Measurements from ENCODE around the gene ZNF683.
"Not testable (repeated sequence)": the region's sequence is repeated elsewhere in the genome, so short reads cannot be mapped to it uniquely, and the experiment has no call there.

The ZNF683 gene

GRCh38 chr1:26384076-26384475, 11.5 kb upstream of the ZNF683 start:
- no peak for DNase-seq

GRCh38 chr1:26378879-26379251, 6.3 kb upstream of the ZNF683 start:
- DNase-seq: no peak

GRCh38 chr1:26378088-26378878, 5.7 kb upstream of the ZNF683 start:
- DNase-seq: peak; percentile 81

- DNase-seq: no peak
These were observed 3.5 kb upstream of the ZNF683 start for GRCh38 chr1:26376050-26376449.

- DNase-seq: no peak
These were observed 2.5 kb upstream of the ZNF683 start for GRCh38 chr1:26375081-26375480.

GRCh38 chr1:26374361-26374760, 1.8 kb upstream of the ZNF683 start:
- DNase-seq: not testable (repeated sequence)

GRCh38 chr1:26373789-26374188, 1.2 kb upstream of the ZNF683 start:
- DNase-seq: no peak

- peak; percentile 9 for DNase-seq
These were observed 731 bp upstream of the ZNF683 start for GRCh38 chr1:26373281-26373680.

GRCh38 chr1:26372039-26372438, 511 bp downstream of the ZNF683 start:
- DNase-seq: no peak

GRCh38 chr1:26370591-26371382, 1.8 kb downstream of the ZNF683 start:
- no peak for DNase-seq

GRCh38 chr1:26368486-26368885, 4.1 kb downstream of the ZNF683 start:
- DNase-seq: no peak

GRCh38 chr1:26368006-26368405, 4.5 kb downstream of the ZNF683 start:
- no peak for DNase-seq

- no peak for DNase-seq
These were observed 5.1 kb downstream of the ZNF683 start for GRCh38 chr1:26367441-26367840.

- no peak for DNase-seq
These were observed 7.6 kb downstream of the ZNF683 start for GRCh38 chr1:26364956-26365355.

- peak; percentile 77 for DNase-seq
These were observed 8.8 kb downstream of the ZNF683 start for GRCh38 chr1:26363549-26364448.

GRCh38 chr1:26362331-26362730, 10.2 kb downstream of the ZNF683 start:
- DNase-seq: no peak

GRCh38 chr1:26361605-26362122, 10.9 kb downstream of the ZNF683 start:
- no peak for DNase-seq

GRCh38 chr1:26360807-26361604, 11.5 kb downstream of the ZNF683 start:
- DNase-seq: no peak

GRCh38 chr1:26359981-26360806, 12.4 kb downstream of the ZNF683 start:
- peak; percentile 50 for DNase-seq

GRCh38 chr1:26358411-26359384, 13.9 kb downstream of the ZNF683 start:
- peak; percentile 66 for DNase-seq

Measured in CD4-positive, alpha-beta T cell treated with Interferon gamma for 1 hour (primary cell).